ENCODE results near the gene LYRM2.

The LYRM2 gene

DNA sequence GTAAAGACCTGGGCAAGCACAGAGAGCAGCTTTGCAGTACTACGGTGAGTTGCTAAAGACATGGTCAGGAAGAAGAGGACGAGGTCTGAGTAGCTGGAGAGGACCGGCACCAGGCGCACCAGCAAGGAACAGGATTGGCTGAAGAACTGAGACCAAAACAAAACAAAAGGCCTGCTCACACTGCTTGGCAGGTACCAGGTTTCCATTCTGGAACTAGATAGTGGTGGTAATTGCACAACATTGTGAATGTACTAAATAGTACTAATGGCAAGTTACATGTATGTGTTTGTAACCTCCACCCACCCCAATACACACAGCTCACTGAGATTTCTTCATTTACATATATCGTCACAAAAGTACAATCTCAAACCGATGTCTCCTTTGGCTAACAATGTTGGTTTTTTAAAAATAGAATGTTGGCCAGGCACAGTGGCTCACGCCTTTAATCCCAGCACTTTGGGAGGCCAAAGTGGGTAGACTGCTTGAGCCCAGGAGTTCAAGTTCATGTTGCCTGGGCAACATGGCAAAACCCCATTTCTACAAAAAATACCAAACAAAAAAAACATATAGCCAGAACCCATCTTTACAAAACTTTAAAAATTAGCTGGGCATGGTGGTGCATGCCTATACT is 32.5 kb upstream of the LYRM2 start:
- Histone ChIP-seq H3K27me3 (ENCODE audit: control insufficient read depth, insufficient read depth, low read length) (no peaks in the 10 kb centered on the region), H3K9me3 (replicated peaks; ENCODE audit: low read length) (no peaks in the 10 kb centered on the region), H3K4me1 (ENCODE audit: control insufficient read depth, insufficient read depth, low read length) (no peaks in the 10 kb centered on the region), H3K4me2 (ENCODE audit: low read length) (no peak overlapping the region), H3K4me3 (ENCODE audit: low read length) (no peak overlapping the region), H3K36me3 (ENCODE audit: insufficient read depth, low read length) (peaks cover 61% of the 10 kb centered on the region), H3K9ac (ENCODE audit: low read depth, low read length) (no peak overlapping the region)

DNA sequence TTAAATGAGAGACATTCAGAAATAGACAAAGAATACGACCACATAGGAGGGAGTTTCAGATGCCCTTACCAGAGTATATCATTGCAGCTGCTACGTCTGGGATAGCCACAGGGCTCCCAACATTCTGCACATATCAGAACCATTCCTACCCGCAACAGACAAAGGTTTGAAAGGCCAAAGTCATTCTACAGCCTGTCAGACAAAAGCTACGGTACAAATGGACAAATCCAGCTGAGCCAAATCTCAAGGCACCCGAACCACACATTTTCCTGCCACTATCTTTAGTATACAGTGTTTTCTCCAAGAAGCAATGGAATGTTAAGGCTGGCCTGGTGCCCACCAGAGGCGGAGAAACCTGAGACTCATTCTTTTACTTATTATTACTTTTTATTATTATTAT is 30.5 kb upstream of the LYRM2 start:
- Histone ChIP-seq H3K36me3 (ENCODE audit: insufficient read depth, low read length) (peaks cover 46% of the 10 kb centered on the region), H3K9me3 (replicated peaks; ENCODE audit: low read length) (no peaks in the 10 kb centered on the region), H3K4me2 (ENCODE audit: low read length) (no peak overlapping the region), H3K4me1 (ENCODE audit: control insufficient read depth, insufficient read depth, low read length) (no peaks in the 10 kb centered on the region), H3K27me3 (ENCODE audit: control insufficient read depth, insufficient read depth, low read length) (no peaks in the 10 kb centered on the region), H3K4me3 (ENCODE audit: low read length) (no peak overlapping the region), H3K9ac (ENCODE audit: low read depth, low read length) (no peak overlapping the region)

DNA sequence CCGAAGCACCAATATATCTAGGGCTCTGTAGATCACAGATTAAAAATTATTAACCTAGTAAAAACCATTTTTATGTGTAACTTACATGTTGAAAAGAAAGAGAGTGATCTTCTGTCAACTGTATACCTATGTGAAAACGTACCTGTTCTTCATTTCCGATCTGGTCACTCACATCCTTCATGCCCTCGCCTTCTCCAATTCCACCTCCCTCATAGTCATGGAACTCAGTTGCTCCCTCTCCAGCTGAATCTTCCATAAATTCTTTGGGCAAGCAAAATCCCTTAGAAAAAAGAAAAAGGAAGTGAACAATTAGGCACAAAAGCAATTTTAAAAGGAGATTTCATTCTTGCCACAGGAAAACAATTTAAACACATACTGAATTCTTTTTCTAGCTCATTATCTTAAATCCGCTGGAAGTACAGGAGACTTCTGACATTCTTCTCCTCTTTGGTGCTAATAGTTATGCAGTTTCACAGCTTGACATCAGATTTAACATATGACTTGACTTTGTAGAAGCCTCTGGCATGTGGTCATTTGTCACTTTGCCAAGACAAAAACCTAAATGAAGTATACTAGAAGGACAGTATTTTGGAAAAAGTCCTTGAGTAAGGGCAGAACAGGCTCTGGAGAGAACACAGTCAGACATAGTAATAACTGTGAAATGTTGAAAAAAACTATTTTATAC is 29.5 kb upstream of the LYRM2 start:
- Histone ChIP-seq H3K36me3 (ENCODE audit: insufficient read depth, low read length) (peaks cover 45% of the 10 kb centered on the region), H3K4me2 (ENCODE audit: low read length) (no peak overlapping the region), H3K9me3 (replicated peaks; ENCODE audit: low read length) (no peaks in the 10 kb centered on the region), H3K4me3 (ENCODE audit: low read length) (no peak overlapping the region), H3K4me1 (ENCODE audit: control insufficient read depth, insufficient read depth, low read length) (no peaks in the 10 kb centered on the region), H3K27me3 (ENCODE audit: control insufficient read depth, insufficient read depth, low read length) (no peaks in the 10 kb centered on the region), H3K9ac (ENCODE audit: low read depth, low read length) (no peak overlapping the region)

DNA sequence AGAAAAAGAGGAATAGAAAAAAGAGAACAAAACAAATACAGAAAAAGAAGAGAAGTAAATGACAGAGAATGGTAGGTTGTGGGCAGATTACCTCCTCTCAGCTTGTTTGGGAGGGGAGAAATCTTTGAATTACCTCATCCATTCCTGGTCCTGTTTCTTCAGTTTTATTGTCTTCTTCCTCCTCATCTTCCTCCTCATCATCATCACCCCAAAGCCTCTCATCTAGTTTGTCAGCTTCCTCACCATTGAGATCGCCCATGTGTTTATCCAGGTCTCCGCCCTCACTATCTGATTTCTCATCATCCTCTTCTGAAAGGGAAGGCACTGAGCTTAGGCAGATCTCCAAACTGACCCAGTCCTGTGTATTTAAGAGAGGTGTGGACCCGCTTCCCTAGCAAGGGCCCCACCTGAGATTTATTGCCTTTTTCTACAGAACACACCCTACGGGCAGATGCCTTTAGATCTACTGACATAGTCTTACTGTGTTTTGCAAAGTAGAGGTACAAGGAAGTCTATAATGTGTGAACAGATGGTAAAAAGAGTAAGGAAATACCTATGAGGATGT is 24.2 kb upstream of the LYRM2 start:
- H3K27me3 ChIP-seq (ENCODE audit: control insufficient read depth, insufficient read depth, low read length), result no peaks in the 10 kb centered on the region
- no peak overlapping the region for H3K4me2 ChIP-seq (ENCODE audit: low read length)
- no peaks in the 10 kb centered on the region for H3K4me1 ChIP-seq (ENCODE audit: control insufficient read depth, insufficient read depth, low read length)
- H3K9ac ChIP-seq (ENCODE audit: low read depth, low read length), result no peak overlapping the region
- no peaks in the 10 kb centered on the region for H3K9me3 ChIP-seq (replicated peaks; ENCODE audit: low read length)
- H3K4me3 ChIP-seq (ENCODE audit: low read length), result no peak overlapping the region
- peaks cover 50% of the 10 kb centered on the region for H3K36me3 ChIP-seq (ENCODE audit: insufficient read depth, low read length)

DNA sequence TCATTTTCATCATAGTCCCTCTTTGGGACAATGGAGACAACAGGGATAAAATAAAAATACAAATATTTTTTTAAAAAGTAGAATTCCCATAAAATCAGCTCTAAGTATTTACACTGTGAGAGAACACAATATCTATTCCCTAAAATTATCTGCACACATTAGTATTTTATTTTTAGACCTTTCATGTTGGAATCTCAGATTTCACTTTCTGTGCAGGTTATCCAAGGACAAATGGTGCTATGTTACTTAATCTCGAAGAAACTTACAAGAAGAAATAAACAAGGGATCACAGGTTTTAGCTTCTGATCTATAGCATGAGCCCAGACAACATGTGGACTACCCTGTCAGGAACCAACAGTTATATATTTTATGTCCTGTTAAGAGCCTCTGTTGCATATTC is 23.0 kb upstream of the LYRM2 start:
- Histone ChIP-seq H3K36me3 (ENCODE audit: insufficient read depth, low read length) (peaks cover 60% of the 10 kb centered on the region), H3K9ac (ENCODE audit: low read depth, low read length) (no peak overlapping the region), H3K4me1 (ENCODE audit: control insufficient read depth, insufficient read depth, low read length) (no peaks in the 10 kb centered on the region)

DNA sequence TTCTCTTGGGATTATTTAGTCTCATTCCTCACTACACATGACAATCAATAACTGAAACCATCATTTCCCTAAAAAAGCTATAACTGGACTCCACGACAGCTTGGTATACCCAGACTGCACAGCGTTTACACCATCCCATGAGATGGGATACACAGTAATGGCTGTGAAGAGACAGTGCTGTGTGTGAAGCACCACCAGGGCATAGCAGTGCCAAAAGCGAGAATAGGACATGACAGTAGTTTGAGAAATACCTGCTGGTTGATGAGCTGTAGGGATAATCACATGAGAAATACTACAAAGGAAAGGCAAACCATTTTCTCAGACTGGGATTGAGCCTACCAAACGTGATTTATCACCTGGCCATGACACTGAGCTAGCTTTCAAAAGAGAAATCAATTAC is 22.4 kb upstream of the LYRM2 start:
- Histone ChIP-seq H3K4me3 (ENCODE audit: low read length) (no peak overlapping the region), H3K36me3 (ENCODE audit: insufficient read depth, low read length) (peaks cover 63% of the 10 kb centered on the region), H3K9me3 (replicated peaks; ENCODE audit: low read length) (no peaks in the 10 kb centered on the region), H3K27me3 (ENCODE audit: control insufficient read depth, insufficient read depth, low read length) (no peaks in the 10 kb centered on the region), H3K9ac (ENCODE audit: low read depth, low read length) (no peak overlapping the region), H3K4me2 (ENCODE audit: low read length) (no peak overlapping the region), H3K4me1 (ENCODE audit: control insufficient read depth, insufficient read depth, low read length) (no peaks in the 10 kb centered on the region)

More for the DNA sequence above, 23.0 kb upstream of the LYRM2 start:
- H3K4me2 ChIP-seq (ENCODE audit: low read length), result no peak overlapping the region
- no peaks in the 10 kb centered on the region for H3K9me3 ChIP-seq (replicated peaks; ENCODE audit: low read length)
- no peaks in the 10 kb centered on the region for H3K27me3 ChIP-seq (ENCODE audit: control insufficient read depth, insufficient read depth, low read length)
- H3K4me3 ChIP-seq (ENCODE audit: low read length), result no peak overlapping the region

DNA sequence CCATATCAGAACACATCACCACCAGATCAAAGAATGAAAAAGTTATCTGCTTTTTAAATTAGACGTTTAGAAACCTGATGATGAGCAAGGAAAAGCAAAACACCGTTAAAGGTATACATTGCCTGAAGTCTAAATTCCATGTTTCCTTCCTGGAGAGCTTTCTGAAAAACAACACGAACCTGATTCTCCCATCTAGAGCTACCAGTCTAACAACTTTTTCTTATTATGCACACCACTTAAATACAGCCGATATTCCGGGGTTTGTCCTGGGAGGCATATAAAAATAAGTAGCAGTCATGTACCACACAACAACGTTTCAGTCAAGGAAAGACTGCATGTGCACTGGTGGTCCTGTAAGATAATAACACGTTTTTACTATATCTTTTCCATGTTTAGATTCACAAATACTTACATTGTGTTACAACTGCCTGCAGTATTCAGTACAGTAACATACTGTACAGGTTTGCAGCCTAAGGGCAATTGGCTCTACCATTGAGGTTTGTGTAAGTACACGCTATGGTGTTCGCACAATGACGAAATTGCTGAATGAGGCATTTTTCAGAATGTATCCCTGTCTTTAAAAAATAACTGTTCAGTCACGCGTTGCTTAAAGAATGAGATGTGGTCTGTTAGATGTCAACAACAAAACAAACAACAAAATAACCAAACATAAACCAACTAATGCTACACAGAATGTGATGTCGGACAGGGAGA is 19.1 kb upstream of the LYRM2 start:
- Histone ChIP-seq H3K9me3 (replicated peaks; ENCODE audit: low read length) (no peaks in the 10 kb centered on the region), H3K4me3 (ENCODE audit: low read length) (no peak overlapping the region), H3K36me3 (ENCODE audit: insufficient read depth, low read length) (peaks cover 64% of the 10 kb centered on the region), H3K4me1 (ENCODE audit: control insufficient read depth, insufficient read depth, low read length) (no peaks in the 10 kb centered on the region), H3K4me2 (ENCODE audit: low read length) (no peak overlapping the region), H3K27me3 (ENCODE audit: control insufficient read depth, insufficient read depth, low read length) (no peaks in the 10 kb centered on the region), H3K9ac (ENCODE audit: low read depth, low read length) (no peak overlapping the region)

DNA sequence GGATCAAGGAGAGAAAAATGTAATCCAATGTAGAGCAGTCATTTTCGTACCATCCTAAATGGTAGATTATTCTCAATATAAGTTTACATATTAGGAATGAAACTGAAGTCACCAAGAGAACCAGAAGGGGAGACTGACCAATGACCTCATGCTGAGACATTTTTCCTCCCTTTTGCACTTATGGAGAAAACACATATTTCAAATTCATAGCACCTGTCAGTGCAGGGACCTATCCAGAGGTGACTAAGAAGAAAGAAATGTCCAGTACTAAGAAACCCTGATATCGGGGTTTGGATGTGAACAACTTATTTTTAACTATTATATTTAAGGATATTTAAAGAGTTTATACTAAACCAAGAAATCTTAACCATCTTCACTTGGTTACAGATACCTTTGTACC is 16.6 kb upstream of the LYRM2 start:
- Histone ChIP-seq H3K4me1 (ENCODE audit: control insufficient read depth, insufficient read depth, low read length) (no peaks in the 10 kb centered on the region), H3K36me3 (ENCODE audit: insufficient read depth, low read length) (peaks cover 61% of the 10 kb centered on the region), H3K27me3 (ENCODE audit: control insufficient read depth, insufficient read depth, low read length) (no peaks in the 10 kb centered on the region), H3K4me2 (ENCODE audit: low read length) (no peak overlapping the region), H3K4me3 (ENCODE audit: low read length) (no peak overlapping the region), H3K9me3 (replicated peaks; ENCODE audit: low read length) (no peaks in the 10 kb centered on the region), H3K9ac (ENCODE audit: low read depth, low read length) (no peak overlapping the region)

DNA sequence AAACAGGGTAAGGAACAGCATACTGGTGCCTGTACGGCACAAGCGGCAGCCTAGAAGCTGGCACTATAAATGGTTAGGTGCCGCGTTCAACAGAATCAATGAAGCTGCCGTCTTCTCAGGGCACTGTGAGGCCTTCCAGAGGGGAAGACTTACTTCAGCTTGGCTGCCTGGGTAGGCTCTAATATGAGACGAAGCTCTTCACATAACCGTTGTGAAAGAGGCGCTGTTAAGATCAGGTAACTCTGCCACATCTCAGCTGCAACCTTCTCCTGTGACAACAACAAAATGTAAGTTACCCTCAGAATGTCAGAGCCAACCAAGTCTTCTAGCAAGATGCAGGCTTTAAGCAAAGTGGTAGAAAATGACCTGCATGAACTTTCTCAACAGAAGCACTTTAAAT is 12.0 kb upstream of the LYRM2 start:
- Histone ChIP-seq H3K4me1 (ENCODE audit: control insufficient read depth, insufficient read depth, low read length) (no peaks in the 10 kb centered on the region), H3K36me3 (ENCODE audit: insufficient read depth, low read length) (peaks cover 55% of the 10 kb centered on the region), H3K9ac (ENCODE audit: low read depth, low read length) (no peak overlapping the region), H3K27me3 (ENCODE audit: control insufficient read depth, insufficient read depth, low read length) (no peaks in the 10 kb centered on the region), H3K9me3 (replicated peaks; ENCODE audit: low read length) (no peaks in the 10 kb centered on the region), H3K4me3 (ENCODE audit: low read length) (no peak overlapping the region), H3K4me2 (ENCODE audit: low read length) (no peak overlapping the region)

DNA sequence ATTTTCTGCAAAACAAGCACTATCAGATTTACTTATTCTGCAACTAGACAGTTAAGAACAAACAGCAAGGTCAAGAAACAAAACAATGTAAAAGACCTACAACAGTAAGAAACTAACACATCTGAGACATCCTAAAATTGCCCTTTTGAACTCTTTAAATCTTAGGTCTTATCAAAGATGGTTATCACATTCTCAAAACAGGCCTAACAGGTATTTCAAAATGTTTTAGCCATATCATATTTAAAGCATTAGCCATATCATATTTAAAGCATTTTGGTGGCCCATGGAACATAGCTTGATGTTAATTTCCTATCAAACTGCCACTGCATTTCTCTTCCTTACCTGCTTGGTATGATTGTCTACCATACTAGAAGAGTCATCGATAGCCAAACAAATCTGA is 11.1 kb upstream of the LYRM2 start:
- no peak overlapping the region for H3K4me2 ChIP-seq (ENCODE audit: low read length)
- H3K4me3 ChIP-seq (ENCODE audit: low read length), result no peak overlapping the region
- no peak overlapping the region for H3K9ac ChIP-seq (ENCODE audit: low read depth, low read length)
- no peaks in the 10 kb centered on the region for H3K9me3 ChIP-seq (replicated peaks; ENCODE audit: low read length)
- H3K4me1 ChIP-seq (ENCODE audit: control insufficient read depth, insufficient read depth, low read length), result no peaks in the 10 kb centered on the region
- peaks cover 58% of the 10 kb centered on the region for H3K36me3 ChIP-seq (ENCODE audit: insufficient read depth, low read length)
- H3K27me3 ChIP-seq (ENCODE audit: control insufficient read depth, insufficient read depth, low read length), result no peaks in the 10 kb centered on the region

DNA sequence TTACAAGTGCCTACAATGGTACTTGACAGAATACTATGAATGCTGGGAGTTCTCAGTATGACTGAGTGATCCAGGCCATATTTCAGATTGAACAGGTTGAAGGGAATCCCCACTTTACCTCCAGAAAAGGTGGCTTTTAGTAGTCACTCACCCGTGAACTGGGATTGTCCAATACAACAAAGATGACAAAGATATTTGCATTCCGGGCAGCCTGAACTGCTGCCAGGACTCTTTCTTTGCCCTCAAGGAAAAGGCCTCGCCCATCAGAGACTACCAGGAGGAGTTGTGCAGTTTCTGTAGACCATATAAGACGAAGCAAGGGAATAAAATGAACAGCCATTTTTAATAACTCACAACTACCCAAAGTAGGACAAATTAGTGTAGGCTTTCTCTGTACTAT is 6.3 kb upstream of the LYRM2 start:
- Histone ChIP-seq H3K4me2 (ENCODE audit: low read length) (no peak overlapping the region), H3K9ac (ENCODE audit: low read depth, low read length) (no peak overlapping the region), H3K27me3 (ENCODE audit: control insufficient read depth, insufficient read depth, low read length) (no peaks in the 10 kb centered on the region), H3K4me3 (ENCODE audit: low read length) (no peak overlapping the region), H3K4me1 (ENCODE audit: control insufficient read depth, insufficient read depth, low read length) (no peaks in the 10 kb centered on the region), H3K36me3 (ENCODE audit: insufficient read depth, low read length) (peaks cover 56% of the 10 kb centered on the region), H3K9me3 (replicated peaks; ENCODE audit: low read length) (no peaks in the 10 kb centered on the region)
